Measurements from ENCODE around the gene PRF1. TPM values are rescaled to one million over a fixed set of nuclear protein-coding genes. Genes with fewer than 3 reads are reported as not detected.

The PRF1 gene
- total and polyA plus RNA-seq, 2 experiments from 2014 or later, result not detected

DNA sequence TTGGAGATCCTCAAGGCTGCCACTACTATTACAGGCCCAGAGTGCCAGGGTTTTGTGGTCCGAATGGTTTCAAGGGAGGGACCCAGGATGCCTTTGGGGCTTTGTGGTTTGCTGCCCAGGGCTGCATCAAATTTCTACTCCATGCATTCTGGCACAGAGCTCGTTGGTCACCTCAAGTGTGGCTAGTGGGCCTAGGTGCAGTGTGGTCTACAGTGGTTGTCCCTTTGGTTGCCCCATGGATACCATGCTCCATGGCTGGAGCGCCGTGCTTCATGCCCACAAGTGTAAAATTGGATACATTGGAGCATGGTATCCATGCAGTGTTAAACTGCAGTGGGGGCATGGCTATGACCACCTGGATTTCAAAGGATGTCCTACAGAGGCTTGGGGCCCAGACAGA, 5.4 kb upstream of the PRF1 start:
- Histone ChIP-seq H3K4me1 (ENCODE audit: insufficient read depth) (no peaks in the 10 kb centered on the region), H3K9me2 (replicated peaks; ENCODE audit: insufficient read depth) (no peaks in the 10 kb centered on the region), H3K79me2 (no peaks in the 10 kb centered on the region), H3K9me3 (ENCODE audit: low read depth) (no peaks in the 10 kb centered on the region), H2AFZ (no peak overlapping the region), H3K27me3 (no peaks in the 10 kb centered on the region), H3K4me2 (no peak overlapping the region), H4K20me1 (ENCODE audit: insufficient read depth, poor library complexity, severe bottlenecking) (no peaks in the 10 kb centered on the region), H3K36me3 (replicated peaks; ENCODE audit: insufficient read depth, low read depth) (no peaks in the 10 kb centered on the region), H3K27ac (no peak overlapping the region), H3K4me3 (no peak overlapping the region)
- WGBS (ENCODE audit: low lambda C conversion rate, missing lambda C conversion rate), result 91% methylated on average over 4 of the region's 4 CpGs
- TF ChIP-seq EZH2phosphoT487 (IDR thresholded peaks at IDR 0.05; ENCODE audit: low read depth, severe bottlenecking, unreplicated experiment), result no peak
- TF ChIP-seq, protein P1, sequence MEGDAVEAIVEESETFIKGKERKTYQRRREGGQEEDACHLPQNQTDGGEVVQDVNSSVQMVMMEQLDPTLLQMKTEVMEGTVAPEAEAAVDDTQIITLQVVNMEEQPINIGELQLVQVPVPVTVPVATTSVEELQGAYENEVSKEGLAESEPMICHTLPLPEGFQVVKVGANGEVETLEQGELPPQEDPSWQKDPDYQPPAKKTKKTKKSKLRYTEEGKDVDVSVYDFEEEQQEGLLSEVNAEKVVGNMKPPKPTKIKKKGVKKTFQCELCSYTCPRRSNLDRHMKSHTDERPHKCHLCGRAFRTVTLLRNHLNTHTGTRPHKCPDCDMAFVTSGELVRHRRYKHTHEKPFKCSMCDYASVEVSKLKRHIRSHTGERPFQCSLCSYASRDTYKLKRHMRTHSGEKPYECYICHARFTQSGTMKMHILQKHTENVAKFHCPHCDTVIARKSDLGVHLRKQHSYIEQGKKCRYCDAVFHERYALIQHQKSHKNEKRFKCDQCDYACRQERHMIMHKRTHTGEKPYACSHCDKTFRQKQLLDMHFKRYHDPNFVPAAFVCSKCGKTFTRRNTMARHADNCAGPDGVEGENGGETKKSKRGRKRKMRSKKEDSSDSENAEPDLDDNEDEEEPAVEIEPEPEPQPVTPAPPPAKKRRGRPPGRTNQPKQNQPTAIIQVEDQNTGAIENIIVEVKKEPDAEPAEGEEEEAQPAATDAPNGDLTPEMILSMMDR (IDR thresholded peaks at IDR 0.05; ENCODE audit: poor library complexity), result no peak
- TF ChIP-seq EZH2 (IDR thresholded peaks at IDR 0.05; ENCODE audit: borderline replicate concordance), result no peak
- no peak for DNase-seq (ENCODE audit: low spot score)

DNA sequence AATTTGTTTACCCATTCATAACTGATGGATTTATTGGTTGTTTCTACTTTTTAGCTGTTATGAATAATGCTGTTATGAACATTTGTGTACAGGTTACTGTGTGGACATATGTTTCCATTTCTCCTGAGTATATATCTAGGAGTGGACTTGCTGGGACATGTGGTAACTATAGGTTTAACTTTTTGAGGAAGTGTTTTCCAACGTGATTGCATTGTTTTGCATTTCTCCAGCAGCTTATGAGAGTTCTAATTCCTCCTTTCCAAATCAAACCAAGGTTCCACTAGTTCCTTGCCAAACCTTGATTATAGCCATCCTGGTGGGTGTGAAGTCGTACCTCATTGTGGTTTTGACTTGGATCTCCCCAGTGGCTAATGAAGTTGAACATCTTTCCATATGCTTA, 2.6 kb upstream of the PRF1 start:
- TF ChIP-seq EZH2 (IDR thresholded peaks at IDR 0.05; ENCODE audit: borderline replicate concordance), result no peak
- TF ChIP-seq, protein P1 (IDR thresholded peaks at IDR 0.05; ENCODE audit: poor library complexity), result no peak
- Histone ChIP-seq H3K79me2 (no peaks in the 10 kb centered on the region), H3K27me3 (no peaks in the 10 kb centered on the region), H3K36me3 (replicated peaks; ENCODE audit: insufficient read depth, low read depth) (no peaks in the 10 kb centered on the region), H3K9me2 (replicated peaks; ENCODE audit: insufficient read depth) (no peaks in the 10 kb centered on the region), H3K4me3 (no peak overlapping the region), H3K27ac (no peak overlapping the region), H3K4me1 (ENCODE audit: insufficient read depth) (no peaks in the 10 kb centered on the region), H4K20me1 (ENCODE audit: insufficient read depth, poor library complexity, severe bottlenecking) (no peaks in the 10 kb centered on the region), H3K9me3 (ENCODE audit: low read depth) (no peaks in the 10 kb centered on the region), H2AFZ (no peak overlapping the region), H3K4me2 (no peak overlapping the region)
- no peak for DNase-seq (ENCODE audit: low spot score)
- whole genome bisulfite sequencing (ENCODE audit: low lambda C conversion rate, missing lambda C conversion rate), result 80% methylated on average over 2 of the region's 2 CpGs

DNA sequence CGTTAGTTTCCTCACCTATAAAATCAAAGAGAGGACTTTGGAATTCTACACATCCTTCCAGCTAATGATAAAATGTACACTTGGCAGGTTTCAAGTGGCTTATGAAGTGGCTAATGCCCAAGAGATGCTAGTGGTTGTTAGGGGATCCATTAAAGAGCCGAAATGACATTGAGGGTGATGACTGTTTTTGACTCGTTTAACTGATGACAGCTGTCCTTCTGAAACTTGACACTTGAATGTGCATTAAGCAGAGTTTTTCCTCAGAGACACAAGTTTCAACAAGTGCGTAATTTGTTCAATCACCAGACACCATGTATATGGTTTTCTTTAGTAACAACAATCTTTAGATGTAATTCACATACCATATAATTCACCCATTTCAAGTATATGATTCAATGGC, 1.6 kb upstream of the PRF1 start:
- no peaks in the 10 kb centered on the region for H3K9me2 ChIP-seq (replicated peaks; ENCODE audit: insufficient read depth)
- H3K4me1 ChIP-seq (ENCODE audit: insufficient read depth), result no peaks in the 10 kb centered on the region
- no peaks in the 10 kb centered on the region for H3K79me2 ChIP-seq
- H3K4me2 ChIP-seq, result no peak overlapping the region
- TF ChIP-seq EZH2phosphoT487 (IDR thresholded peaks at IDR 0.05; ENCODE audit: low read depth, severe bottlenecking, unreplicated experiment) (no peak), EZH2 (IDR thresholded peaks at IDR 0.05; ENCODE audit: borderline replicate concordance) (no peak)
- TF ChIP-seq, protein P1 (IDR thresholded peaks at IDR 0.05; ENCODE audit: poor library complexity), result no peak
- no peaks in the 10 kb centered on the region for H3K9me3 ChIP-seq (ENCODE audit: low read depth)
- H3K27me3 ChIP-seq, result no peaks in the 10 kb centered on the region
- H3K27ac ChIP-seq, result no peak overlapping the region
- H4K20me1 ChIP-seq (ENCODE audit: insufficient read depth, poor library complexity, severe bottlenecking), result no peaks in the 10 kb centered on the region
- 88% methylated on average over 4 of the region's 4 CpGs for WGBS (ENCODE audit: low lambda C conversion rate, missing lambda C conversion rate)
- no peaks in the 10 kb centered on the region for H3K36me3 ChIP-seq (replicated peaks; ENCODE audit: insufficient read depth, low read depth)
- H3K4me3 ChIP-seq, result no peak overlapping the region
- H2AFZ ChIP-seq, result no peak overlapping the region
- DNase-seq (ENCODE audit: low spot score), result no peak

DNA sequence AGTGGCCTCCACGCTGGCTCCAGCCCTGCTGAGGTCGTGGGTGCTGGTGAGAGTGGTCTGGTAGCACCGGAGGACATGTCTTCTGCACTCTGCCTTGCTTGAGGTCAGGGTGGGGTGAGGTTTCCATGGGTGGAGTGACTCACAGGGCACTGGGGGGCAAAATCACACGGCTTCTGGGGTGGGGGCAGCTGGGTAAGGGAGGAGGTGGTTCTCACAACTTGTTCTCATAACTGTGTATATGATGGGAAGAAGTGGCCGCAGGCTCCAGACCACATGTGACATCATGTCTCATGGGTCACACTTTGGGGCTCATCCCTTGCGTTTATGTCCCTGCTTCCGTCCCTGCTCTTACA, 884 bp upstream of the PRF1 start:
- H3K27me3 ChIP-seq, result no peaks in the 10 kb centered on the region
- DNase-seq (ENCODE audit: low spot score), result no peak
- H3K9me2 ChIP-seq (replicated peaks; ENCODE audit: insufficient read depth), result no peaks in the 10 kb centered on the region
- H3K36me3 ChIP-seq (replicated peaks; ENCODE audit: insufficient read depth, low read depth), result no peaks in the 10 kb centered on the region
- H3K9me3 ChIP-seq (ENCODE audit: low read depth), result no peaks in the 10 kb centered on the region
- H3K79me2 ChIP-seq, result no peaks in the 10 kb centered on the region
- H3K4me3 ChIP-seq, result no peak overlapping the region
- H2AFZ ChIP-seq, result no peak overlapping the region
- no peaks in the 10 kb centered on the region for H4K20me1 ChIP-seq (ENCODE audit: insufficient read depth, poor library complexity, severe bottlenecking)
- no peak overlapping the region for H3K4me2 ChIP-seq
- H3K4me1 ChIP-seq (ENCODE audit: insufficient read depth), result no peaks in the 10 kb centered on the region
- TF ChIP-seq, protein P1 (IDR thresholded peaks at IDR 0.05; ENCODE audit: poor library complexity), result no peak
- WGBS (ENCODE audit: low lambda C conversion rate, missing lambda C conversion rate), result 88% methylated on average over 7 of the region's 7 CpGs
- no peak overlapping the region for H3K27ac ChIP-seq

Data from hepatocyte (in vitro differentiated cells).